ENCODE measurements around the gene ABLIM1.

Gene ABLIM1

GRCh38 chr10:114581071-114581470 is 77.0 kb downstream of the ABLIM1 start:
- DNase-seq (ENCODE audit: low spot score) = no peak

GRCh38 chr10:114577133-114577532 is 80.9 kb downstream of the ABLIM1 start:
- peak; percentile 5 for DNase-seq (ENCODE audit: low spot score)

GRCh38 chr10:114576716-114577115 is 81.4 kb downstream of the ABLIM1 start:
- no peak for DNase-seq (ENCODE audit: low spot score)

DNA sequence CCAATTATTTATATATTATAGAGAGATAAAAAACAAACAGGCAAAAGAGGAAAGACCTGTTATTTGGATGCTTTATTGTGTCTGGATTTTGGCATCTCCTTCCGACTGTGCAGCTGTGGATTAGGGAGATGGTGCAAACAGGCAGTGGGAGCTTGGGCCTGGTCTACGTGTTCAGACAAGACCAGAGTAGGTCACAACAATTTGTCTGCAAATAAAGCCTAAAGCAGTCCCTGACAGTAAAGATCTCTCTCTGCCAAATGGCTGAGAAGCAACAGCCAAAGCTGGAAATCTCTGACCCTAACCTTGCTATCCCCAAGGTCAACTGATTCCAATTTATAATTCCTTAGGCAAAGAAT is 82.0 kb downstream of the ABLIM1 start:
- no peak for DNase-seq (ENCODE audit: low spot score)

DNA sequence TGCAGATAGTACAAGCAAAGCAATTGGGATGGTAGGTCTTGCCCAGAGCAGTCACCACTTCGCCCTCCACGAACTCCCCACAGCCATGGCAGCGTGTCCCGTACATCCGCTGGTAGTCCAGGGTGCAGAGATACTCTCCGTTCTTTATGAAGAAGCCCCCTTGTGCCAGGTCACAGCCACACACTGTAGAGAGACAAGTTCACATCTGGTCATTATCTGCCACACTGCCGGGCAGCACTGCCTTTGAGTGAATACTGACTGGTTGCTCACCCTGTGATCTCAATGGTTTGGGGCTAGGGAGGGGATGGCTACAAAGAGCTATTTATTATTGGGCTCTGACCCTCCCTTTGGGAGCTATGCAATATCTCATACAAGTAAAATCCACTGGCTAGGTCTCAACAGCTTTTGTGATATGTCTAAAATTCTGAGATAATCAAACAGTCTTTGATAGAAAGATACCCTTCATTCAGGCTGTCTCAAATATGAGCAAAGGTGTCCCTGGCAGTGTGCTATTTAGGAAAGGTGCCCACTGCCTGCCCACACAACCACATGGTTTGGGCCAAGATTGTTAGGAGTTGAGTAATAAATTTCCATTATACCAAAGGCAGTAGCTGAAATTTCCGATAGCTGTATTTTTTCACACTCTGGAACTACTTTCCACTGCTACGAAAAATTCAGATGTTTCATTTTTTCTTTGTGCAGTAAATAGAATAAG is 82.5 kb downstream of the ABLIM1 start:
- no peak for DNase-seq (ENCODE audit: low spot score)

DNA sequence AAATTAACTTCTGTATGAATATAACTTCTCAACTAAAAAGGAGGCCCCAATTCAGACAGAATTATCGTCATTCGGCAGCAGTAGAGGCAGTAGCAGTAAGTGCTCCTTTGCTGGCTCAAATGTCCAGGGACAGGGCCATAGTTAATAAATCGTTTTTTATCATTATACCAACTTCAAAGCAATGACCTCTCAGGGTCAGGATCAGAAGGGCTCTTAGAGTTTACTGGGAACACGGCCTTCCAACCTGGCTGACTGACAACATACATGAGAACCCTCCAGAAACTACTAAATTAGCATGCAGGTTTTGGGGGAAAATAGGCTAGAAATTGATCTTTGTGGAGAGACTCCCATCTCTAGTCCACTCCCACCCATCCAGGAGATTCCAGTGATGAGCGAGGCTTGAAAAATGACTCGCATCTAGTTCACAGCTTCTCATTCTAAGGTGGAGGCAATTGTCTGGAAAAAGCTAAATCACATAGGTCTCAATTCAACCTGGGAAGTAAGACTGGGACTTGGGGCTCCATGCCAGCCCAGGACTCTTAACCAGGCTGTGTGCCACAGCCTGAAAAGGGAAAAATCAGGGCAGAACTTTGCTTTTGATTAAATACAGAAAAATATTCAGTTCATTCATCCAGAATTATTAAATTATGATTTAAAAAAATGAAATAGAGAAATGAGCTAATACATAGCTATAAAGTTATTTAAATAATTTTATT is 84.6 kb downstream of the ABLIM1 start:
- no peak for DNase-seq (ENCODE audit: low spot score)

GRCh38 chr10:114571316-114571999 is 86.6 kb downstream of the ABLIM1 start:
- no peak for DNase-seq (ENCODE audit: low spot score)

- DNase-seq (ENCODE audit: low spot score) = no peak
Measured at GRCh38 chr10:114566064-114566463, 92.0 kb downstream of the ABLIM1 start.

- DNase-seq (ENCODE audit: low spot score) = no peak
Measured at GRCh38 chr10:114565066-114565465, 93.0 kb downstream of the ABLIM1 start.

DNA sequence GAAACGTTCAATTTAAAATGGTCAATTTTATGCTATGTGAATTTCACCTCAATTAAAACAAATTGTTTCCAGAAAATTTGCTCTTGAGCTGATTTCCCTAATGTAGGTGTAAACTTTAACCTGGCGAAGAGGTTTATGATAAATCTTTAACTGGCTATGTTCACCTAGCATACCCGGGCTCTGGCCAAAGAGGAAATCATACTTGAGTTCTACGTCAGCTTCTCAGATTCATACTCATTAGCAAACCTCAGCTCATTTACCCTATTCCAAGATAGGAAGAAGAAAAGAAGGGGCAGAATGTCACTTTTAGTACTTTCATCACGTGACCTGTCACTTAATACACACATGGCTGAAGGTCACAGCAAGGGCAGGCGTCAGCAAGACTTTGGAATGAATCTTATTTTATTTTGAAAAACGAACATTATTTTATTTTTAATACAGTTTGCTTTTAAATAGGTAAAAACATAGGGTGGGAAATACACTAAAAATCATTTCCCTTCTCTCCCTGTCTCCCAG is 97.0 kb downstream of the ABLIM1 start:
- no peak for DNase-seq (ENCODE audit: low spot score)

GRCh38 chr10:114560144-114560543 is 97.9 kb downstream of the ABLIM1 start:
- DNase-seq (ENCODE audit: low spot score) = no peak

DNA sequence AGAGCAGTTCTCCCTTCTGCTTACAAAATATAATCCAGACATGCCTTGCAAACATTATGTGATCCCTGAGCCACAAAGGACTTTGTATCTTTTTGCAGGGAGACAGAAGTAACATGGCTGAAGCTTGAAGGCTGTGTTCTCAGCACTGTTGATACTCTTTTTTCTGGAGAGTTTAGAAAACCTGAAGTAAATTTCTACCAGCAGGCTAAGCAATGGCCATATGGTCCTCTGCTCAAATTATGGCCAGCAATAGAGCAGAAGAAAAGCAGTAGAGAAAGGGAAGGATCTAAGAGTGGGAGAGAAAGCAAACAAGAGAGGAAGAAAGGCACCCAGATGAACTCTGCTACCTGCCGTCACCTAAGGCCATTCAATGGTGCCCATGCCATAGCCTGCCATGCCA is 98.4 kb downstream of the ABLIM1 start:
- DNase-seq (ENCODE audit: low spot score) = no peak

GRCh38 chr10:114557854-114558253 is 100.2 kb downstream of the ABLIM1 start:
- DNase-seq (ENCODE audit: low spot score) = no peak

DNA sequence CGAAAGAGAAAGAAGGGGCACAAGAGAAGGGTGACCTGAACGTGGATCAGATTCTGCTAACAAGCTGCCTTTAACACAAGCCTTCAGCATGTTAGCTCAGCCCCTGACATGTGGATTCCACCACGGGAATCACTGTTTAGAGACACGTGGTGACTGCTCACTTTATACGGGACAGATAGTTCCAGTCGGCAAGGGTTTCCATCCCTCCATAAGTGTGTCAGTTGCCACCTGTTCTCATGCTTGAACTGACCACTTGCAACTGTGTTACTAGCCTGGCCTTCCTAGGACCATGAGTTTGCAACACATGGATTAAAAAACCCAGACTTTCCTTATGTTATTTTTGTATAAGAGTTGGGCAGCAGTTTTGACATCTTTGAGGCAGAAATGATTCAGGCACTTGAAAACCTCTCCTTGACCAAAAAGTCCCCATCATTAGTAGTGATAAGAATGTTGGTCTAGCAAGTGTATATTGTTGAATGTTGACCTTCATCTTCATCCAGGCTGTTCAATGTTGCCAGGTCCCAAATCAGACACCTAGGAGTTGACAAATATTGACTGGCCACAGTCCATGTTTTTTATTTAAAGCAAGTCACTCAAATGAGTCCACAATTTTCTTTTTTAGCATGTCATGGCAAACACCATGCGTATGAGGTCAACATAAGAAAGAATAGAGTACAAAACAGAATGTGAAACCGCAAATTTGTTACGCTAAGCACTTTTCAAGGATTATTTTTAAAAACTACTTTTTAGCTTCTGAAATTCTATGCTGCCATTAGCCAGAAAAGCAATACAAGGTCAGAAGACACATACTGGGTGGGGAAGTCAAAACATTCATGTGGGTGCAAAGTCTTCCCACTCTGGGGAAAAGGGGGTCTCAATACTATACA is 101.6 kb downstream of the ABLIM1 start:
- DNase-seq (ENCODE audit: low spot score) = no peak

DNA sequence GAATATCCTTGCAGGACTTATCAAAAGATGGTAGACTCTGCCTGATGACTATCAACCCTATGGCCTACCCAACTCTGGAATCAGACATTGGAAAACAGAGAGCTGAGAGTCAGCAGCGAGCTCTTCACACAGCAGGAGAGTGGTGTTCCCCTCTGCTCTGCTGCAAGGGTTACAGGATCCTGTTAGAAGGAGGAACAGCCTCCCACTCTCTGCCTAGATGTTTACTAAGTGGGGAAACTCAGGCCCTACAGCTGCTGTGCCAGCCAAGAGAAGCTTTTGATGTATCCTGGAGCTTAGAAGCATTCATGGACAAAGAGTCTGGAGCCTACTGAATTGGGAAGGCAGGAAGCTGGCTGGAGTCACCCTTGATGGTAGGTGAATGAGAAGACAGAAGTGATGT is 104.6 kb downstream of the ABLIM1 start:
- DNase-seq (ENCODE audit: low spot score) = no peak

- no peak for DNase-seq (ENCODE audit: low spot score)
Measured at GRCh38 chr10:114552050-114552449, 106.0 kb downstream of the ABLIM1 start.

- DNase-seq (ENCODE audit: low spot score) = no peak
Measured at GRCh38 chr10:114551636-114551972, 106.5 kb downstream of the ABLIM1 start.

GRCh38 chr10:114550756-114551635 is 107.1 kb downstream of the ABLIM1 start:
- DNase-seq (ENCODE audit: low spot score) = peak; percentile 51

DNA sequence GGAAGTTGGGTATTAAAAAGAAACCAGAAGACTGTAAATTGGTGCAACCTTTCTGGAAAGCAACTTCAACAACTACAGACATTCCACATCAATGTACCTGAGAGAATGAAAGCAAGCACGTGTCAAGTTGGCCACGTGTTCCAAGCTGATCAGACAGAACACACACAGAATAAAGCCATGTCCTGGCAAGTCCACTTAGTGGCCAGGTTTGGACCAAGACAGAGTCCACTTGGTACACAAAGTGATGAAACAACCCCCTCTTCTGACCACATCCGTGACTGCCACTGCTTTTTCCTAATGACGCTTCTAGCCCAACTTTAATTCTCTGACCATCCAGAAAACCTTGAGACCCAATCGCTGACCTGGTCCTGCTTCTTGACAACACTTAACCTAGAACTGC is 109.4 kb downstream of the ABLIM1 start:
- DNase-seq (ENCODE audit: low spot score) = peak; percentile 40

- no peak for DNase-seq (ENCODE audit: low spot score)
Measured at GRCh38 chr10:114547514-114547913, 110.6 kb downstream of the ABLIM1 start.

DNA sequence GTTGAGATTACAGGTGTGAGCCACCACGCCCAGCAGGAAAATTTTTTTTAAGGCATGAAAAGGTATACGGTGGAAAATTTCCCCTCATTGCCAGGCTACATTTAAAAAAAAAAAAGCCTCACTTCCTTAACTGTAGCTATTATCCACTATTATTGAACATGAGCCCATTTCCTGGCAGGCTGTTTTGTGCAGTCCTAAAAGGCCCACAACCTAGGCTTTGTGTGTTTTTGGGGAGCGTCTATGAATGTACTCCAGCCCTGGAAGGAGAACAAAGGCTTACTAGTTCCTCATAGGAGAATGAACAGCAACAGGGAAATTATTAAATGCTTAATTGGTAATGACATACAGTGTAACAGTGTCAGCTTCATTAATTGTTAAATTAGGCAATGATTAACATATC is 111.0 kb downstream of the ABLIM1 start:
- no peak for DNase-seq (ENCODE audit: low spot score)
